ENCODE data around the gene LRR1. TPM values are rescaled to one million over a fixed set of nuclear protein-coding genes. Genes with fewer than 3 reads are reported as not detected.
A peak's percentile ranks its signal among the peaks of the same experiment; 100 is the strongest.

Gene LRR1
- total and polyA plus RNA-seq, 9 of the 15 experiments (the other 6 are each of a cell fraction or from before 2014, with no cell fraction given): 26.5 to 58.1 (median 31.8) TPM

DNA sequence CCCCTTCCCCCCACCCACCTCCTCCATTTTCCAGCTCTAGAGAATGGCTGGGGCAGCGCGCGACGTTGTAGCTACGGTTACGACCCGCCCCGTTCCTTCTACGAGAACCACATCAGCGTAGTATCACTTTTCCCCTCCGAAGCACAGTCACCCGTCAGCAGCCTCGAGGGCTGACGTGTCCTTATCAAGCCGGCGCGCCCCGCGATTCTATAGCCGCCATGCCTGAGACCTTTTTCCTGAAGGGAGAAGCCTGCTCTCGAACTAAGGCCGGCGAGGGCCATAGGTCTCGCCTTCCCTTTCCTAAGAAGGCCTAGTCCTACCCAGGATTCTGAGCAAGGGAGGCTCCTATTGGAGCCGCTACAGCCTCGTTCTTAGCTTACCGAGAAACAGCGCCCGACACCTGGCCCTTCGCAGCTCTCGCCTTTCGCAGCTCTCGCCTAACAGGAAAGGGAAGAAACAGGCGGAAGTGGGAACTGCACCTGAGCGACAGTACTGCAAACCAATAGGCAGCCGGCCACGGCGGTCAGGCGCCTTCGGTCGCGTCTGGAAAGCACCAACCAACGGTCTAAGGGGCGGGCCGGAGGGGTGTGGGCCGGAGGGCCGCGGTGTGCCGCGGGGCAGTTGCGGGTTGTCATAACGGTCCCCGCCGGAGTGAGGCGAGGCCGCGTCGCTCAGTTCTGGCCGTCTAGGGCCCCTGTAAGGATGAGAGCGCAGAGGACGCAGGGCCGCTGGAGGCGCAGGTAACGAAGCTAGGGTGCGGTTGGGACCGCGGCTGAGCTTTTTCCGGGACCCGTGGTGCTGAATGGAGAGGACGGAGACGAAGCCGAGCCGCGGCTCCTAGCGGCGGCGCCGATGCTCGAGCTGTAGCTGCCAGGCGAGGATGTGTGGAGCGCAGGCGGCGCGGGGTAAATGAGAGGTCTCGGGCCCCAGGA, 21.7 kb downstream of the LRR1 start, which contains the start of the genes MGAT2 and RPL36AL (continued):
- TF ChIP-seq, protein P1, sequence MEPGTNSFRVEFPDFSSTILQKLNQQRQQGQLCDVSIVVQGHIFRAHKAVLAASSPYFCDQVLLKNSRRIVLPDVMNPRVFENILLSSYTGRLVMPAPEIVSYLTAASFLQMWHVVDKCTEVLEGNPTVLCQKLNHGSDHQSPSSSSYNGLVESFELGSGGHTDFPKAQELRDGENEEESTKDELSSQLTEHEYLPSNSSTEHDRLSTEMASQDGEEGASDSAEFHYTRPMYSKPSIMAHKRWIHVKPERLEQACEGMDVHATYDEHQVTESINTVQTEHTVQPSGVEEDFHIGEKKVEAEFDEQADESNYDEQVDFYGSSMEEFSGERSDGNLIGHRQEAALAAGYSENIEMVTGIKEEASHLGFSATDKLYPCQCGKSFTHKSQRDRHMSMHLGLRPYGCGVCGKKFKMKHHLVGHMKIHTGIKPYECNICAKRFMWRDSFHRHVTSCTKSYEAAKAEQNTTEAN (CRISPR knock-in tag; IDR thresholded peaks at IDR 0.05): peak; percentile 49; the same call in 1 of the 2 replicates
- no peak for TF ChIP-seq ZNF507 (tag; conservative IDR thresholded peaks at IDR 0.05)
- TF ChIP-seq MED1 (CRISPR knock-in tag; IDR thresholded peaks at IDR 0.05; ENCODE audit: borderline replicate concordance): no peak
- peak; percentile 73 for TF ChIP-seq SP2 (IDR thresholded peaks at IDR 0.05; ENCODE audit: extremely low read depth, low read depth, low read length, poor library complexity, severe bottlenecking)
- TF ChIP-seq POLR2B (IDR thresholded peaks at IDR 0.05; ENCODE audit: low read depth, partially characterized antibody): peak; percentile 90
- TF ChIP-seq ELF1 (tag; IDR thresholded peaks at IDR 0.05): peak; percentile 83
- TF ChIP-seq TFE3 (CRISPR knock-in tag; IDR thresholded peaks at IDR 0.05): no peak
- TF ChIP-seq UBTF (IDR thresholded peaks at IDR 0.05; ENCODE audit: borderline replicate concordance in 1 of 2, low read depth in 2 of 2, low read length in 2 of 2): peak in 1 of 2 experiments; percentile 59; a peak in 1 of 4 replicates
- no peak for TF ChIP-seq ZNF609 (CRISPR knock-in tag; IDR thresholded peaks at IDR 0.05; ENCODE audit: borderline replicate concordance)
- TF ChIP-seq, protein P2, sequence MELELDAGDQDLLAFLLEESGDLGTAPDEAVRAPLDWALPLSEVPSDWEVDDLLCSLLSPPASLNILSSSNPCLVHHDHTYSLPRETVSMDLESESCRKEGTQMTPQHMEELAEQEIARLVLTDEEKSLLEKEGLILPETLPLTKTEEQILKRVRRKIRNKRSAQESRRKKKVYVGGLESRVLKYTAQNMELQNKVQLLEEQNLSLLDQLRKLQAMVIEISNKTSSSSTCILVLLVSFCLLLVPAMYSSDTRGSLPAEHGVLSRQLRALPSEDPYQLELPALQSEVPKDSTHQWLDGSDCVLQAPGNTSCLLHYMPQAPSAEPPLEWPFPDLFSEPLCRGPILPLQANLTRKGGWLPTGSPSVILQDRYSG (tag; conservative IDR thresholded peaks at IDR 0.05; ENCODE audit: low read depth): no peak
- peak; percentile 34 for TF ChIP-seq HCFC1 (IDR thresholded peaks at IDR 0.05; ENCODE audit: low read depth, low read length)
- no peak for TF ChIP-seq MECOM (CRISPR knock-in tag; IDR thresholded peaks at IDR 0.05)
- no peak for TF ChIP-seq CBX3 (IDR thresholded peaks at IDR 0.05; ENCODE audit: borderline replicate concordance in 1 of 2, low read length in 2 of 2)

Measured in K562 (cell line).